ENCODE results near the gene IL15RA. TPM values are rescaled to one million over a fixed set of nuclear protein-coding genes. Genes with fewer than 3 reads are reported as not detected.
A peak's percentile ranks its signal among the peaks of the same experiment; 100 is the strongest.

Gene IL15RA
- total and polyA plus RNA-seq, 8 donors, result 6.7 to 63.0 (median 15.9) TPM

- peak in 1 of 2 donors; percentile 61 for DNase-seq
- H3K4me3 ChIP-seq, result peak overlapping the region; percentile 8 to 40 (median 19)
- WGBS, 5 donors, result 39 to 89% (median 80%) methylated on average over 4 to 9 of the region's 9 CpGs
- intact Hi-C loops (cut with DNase I; ENCODE audit: low total_unique reads), result no loop called here
- H3K36me3 ChIP-seq, result no peaks in the 10 kb centered on the region
- peaks cover 38 to 57% (median 47%) of the 10 kb centered on the region in 4 donors for H3K4me1 ChIP-seq
- H3K27me3 ChIP-seq, result no peaks in the 10 kb centered on the region
- H3K9me3 ChIP-seq, result no peaks in the 10 kb centered on the region
- TF ChIP-seq EP300 (IDR thresholded peaks at IDR 0.05), result no peak
- H3K27ac ChIP-seq, result peak overlapping the region; percentile 73 to 91 (median 88)
These were observed 32.2 kb downstream of the IL15RA start for GRCh38 chr10:5945190-5945509.

GRCh38 chr10:5944389-5945189, 32.8 kb downstream of the IL15RA start:
- Histone ChIP-seq H3K9me3 (no peaks in the 10 kb centered on the region), H3K4me3 (peak overlapping the region; percentile 8 to 40 (median 19)), H3K27me3 (no peaks in the 10 kb centered on the region), H3K4me1 (peaks cover 33 to 52% (median 42%) of the 10 kb centered on the region in 4 donors), H3K36me3 (no peaks in the 10 kb centered on the region), H3K27ac (peak overlapping the region; percentile 73 to 91 (median 88))
- peak; percentile 91 to 96 for DNase-seq
- intact Hi-C loops (cut with DNase I; ENCODE audit: low total_unique reads), result no loop called here
- TF ChIP-seq POLR2AphosphoS5 (IDR thresholded peaks at IDR 0.05) (peak; percentile 79 to 92 (median 79)), EP300 (IDR thresholded peaks at IDR 0.05) (no peak)
- WGBS, 5 donors, result 14 to 31% (median 25%) methylated on average over 7 of the region's 7 CpGs

GRCh38 chr10:5943536-5943935, 33.8 kb downstream of the IL15RA start:
- 31 to 55% (median 39%) methylated on average over 14 to 15 of the region's 15 CpGs for WGBS, 5 donors
- DNase-seq, result peak in 1 of 2 donors; percentile 72
- Histone ChIP-seq H3K36me3 (peaks cover 0 to 7% (median 7%) of the 10 kb centered on the region in 4 donors), H3K4me3 (peak overlapping the region in 1 of 4 donors; percentile 11), H3K9me3 (no peaks in the 10 kb centered on the region), H3K4me1 (peaks cover 24 to 44% (median 36%) of the 10 kb centered on the region in 4 donors), H3K27ac (peak overlapping the region; percentile 75 to 91 (median 88)), H3K27me3 (no peaks in the 10 kb centered on the region)
- TF ChIP-seq POLR2A (IDR thresholded peaks at IDR 0.05) (no peak), EP300 (IDR thresholded peaks at IDR 0.05) (no peak), POLR2AphosphoS5 (IDR thresholded peaks at IDR 0.05) (peak in 1 of 3 donors; percentile 47), CTCF (IDR thresholded peaks at IDR 0.05) (no peak)
- intact Hi-C loops (cut with DNase I; ENCODE audit: low total_unique reads), result no loop called here

GRCh38 chr10:5942474-5942873, 34.9 kb downstream of the IL15RA start:
- DNase-seq, result peak; percentile 39 to 63
- H3K27me3 ChIP-seq, result no peaks in the 10 kb centered on the region
- no peaks in the 10 kb centered on the region for H3K9me3 ChIP-seq
- WGBS, 5 donors, result 74 to 88% (median 76%) methylated on average over 16 of the region's 16 CpGs
- H3K4me3 ChIP-seq, result no peak overlapping the region
- H3K36me3 ChIP-seq, result peaks cover 7 to 18% (median 17%) of the 10 kb centered on the region in 4 donors
- intact Hi-C loops (cut with DNase I; ENCODE audit: low total_unique reads), result no loop called here
- peak overlapping the region; percentile 22 to 91 (median 88) for H3K27ac ChIP-seq
- no peak for TF ChIP-seq POLR2A (IDR thresholded peaks at IDR 0.05)
- no peak for TF ChIP-seq POLR2AphosphoS5 (IDR thresholded peaks at IDR 0.05)
- TF ChIP-seq CTCF (IDR thresholded peaks at IDR 0.05), result no peak
- no peak for TF ChIP-seq EP300 (IDR thresholded peaks at IDR 0.05)
- H3K4me1 ChIP-seq, result peaks cover 24 to 44% (median 36%) of the 10 kb centered on the region in 4 donors

- 78 to 85% (median 83%) methylated on average over 8 to 13 of the region's 13 CpGs for WGBS, 5 donors
- Histone ChIP-seq H3K27me3 (no peaks in the 10 kb centered on the region), H3K9me3 (no peaks in the 10 kb centered on the region), H3K4me1 (peaks cover 24 to 43% (median 35%) of the 10 kb centered on the region in 4 donors), H3K36me3 (peaks cover 11 to 23% (median 22%) of the 10 kb centered on the region in 4 donors), H3K4me3 (no peak overlapping the region), H3K27ac (peak overlapping the region; percentile 22 to 91 (median 88))
- DNase-seq, result no peak
- no peak for TF ChIP-seq POLR2A (IDR thresholded peaks at IDR 0.05)
- TF ChIP-seq POLR2AphosphoS5 (IDR thresholded peaks at IDR 0.05), result no peak
- no peak for TF ChIP-seq CTCF (IDR thresholded peaks at IDR 0.05)
- TF ChIP-seq EP300 (IDR thresholded peaks at IDR 0.05), result no peak
- intact Hi-C loops (cut with DNase I; ENCODE audit: low total_unique reads), result no loop called here
These were observed 35.3 kb downstream of the IL15RA start for GRCh38 chr10:5942001-5942400.
